Right lobe of liver (tissue), 6 donors: ENCODE measurements around the gene DLK2. TPM values are rescaled to one million over a fixed set of nuclear protein-coding genes. Genes with fewer than 3 reads are reported as not detected.
"Not testable (repeated sequence)": the region's sequence is repeated elsewhere in the genome, so short reads cannot be mapped to it uniquely, and the experiment has no call there.

Source experiments
- ATAC-seq, 4 donors: fragments of 200-7000 bp; cut with Tn5 transposase; one replicate each; pipeline ENCODE4 v1.9.1; 2020; ENCODE audit warnings: mild to moderate bottlenecking in 4 of 4, moderate library complexity in 4 of 4
- DNase-seq, 3 donors: peaks; one replicate each; pipeline ENCODE4 v3.0.0-alpha.2; 2020
- H3K27ac ChIP-seq, 3 donors: fragments of 200-600 bp; one replicate each; pipeline ENCODE4 v1.8.0; 2022
- H3K27me3 ChIP-seq, 2 donors: fragments of 200-600 bp; one replicate each; pipeline ENCODE4 v1.8.0; 2022
- H3K36me3 ChIP-seq, 4 donors: fragments of 200-600 bp; sonication (generic) in 1 of 4; one replicate each; pipeline versions ENCODE4 v1.5.1 to v1.8.0; 2017 to 2022; ENCODE audit warnings: control low read depth in 1 of 4
- H3K4me1 ChIP-seq, 4 donors: fragments of 200-600 bp; sonication (generic) in 1 of 4; one replicate each; pipeline versions ENCODE4 v1.5.1 to v1.8.0; 2017 to 2022; ENCODE audit warnings: control low read depth in 1 of 4
- H3K4me3 ChIP-seq, 3 donors: fragments of 200-600 bp; one replicate each; pipeline ENCODE4 v1.8.0; 2022
- H3K9me3 ChIP-seq, 4 donors: fragments of 200-600 bp; sonication (generic) in 1 of 4; one replicate each; pipeline versions ENCODE4 v1.5.1 to v1.8.0; 2017 to 2022; ENCODE audit warnings: control low read depth in 1 of 4
- POLR2A ChIP-seq: fragments of 450-650 bp; IDR thresholded peaks from one replicate; pipeline ENCODE4 v1.6.1; 2017; ENCODE audit warnings: antibody characterized with exemption, mild to moderate bottlenecking
- WGBS: methylation state at CpG from one replicate; pipeline ENCODE4 v1.1.6; 2018; ENCODE audit warnings: low coverage, low lambda C conversion rate; ENCODE audit not compliant: insufficient coverage; ENCODE audit errors: missing lambda C conversion rate; 5-methylcytosine and 5-hydroxymethylcytosine counted together
- intact Hi-C, 2 donors: fragments of 100-400 bp; cut with DNase I; formaldehyde crosslinking; loops; one replicate each; pipeline versions ENCODE4 v1.11.2 to v1.14.1; 2022
- total RNA-seq, 6 experiments: library from RNA; depleted of rRNA in 2 of 6; stranded (reverse); fragments of >200 nt in 2 of 6; fragmentation: NEBNext Ultra II Directional in 3 of 6; extraction: Animal tissue kit (Norgen Biotek cat#: 25700) in 3 of 6; gene quantifications; one replicate each; pipeline versions ENCODE4 v1.1.0 to v1.2.4, GENCODE V29; 2016 to 2023
- TF ChIP-seq, protein P1 (sequence below), 4 donors: fragments of 200-600 bp in 3 of 4; fragments of 450-650 bp in 1 of 4; IDR thresholded peaks; one replicate each; pipeline versions ENCODE4 v1.5.1 to v1.8.0; 2016 to 2022; ENCODE audit warnings: antibody characterized with exemption in 4 of 4, mild to moderate bottlenecking in 2 of 4
- donor health status: DM: no; HTN: yes; CAD: no.
- donor health status: DM: no; HTN: no; CAD: no.
- donor health status: DM: no; HTN: no; CAD: no.
- donor health status: DM: no; HTN: yes; CAD: no.
- donor health status: DM: no; HTN: yes; CAD: no.

Gene DLK2
- total RNA-seq, 6 experiments from 2014 or later: 0.13 TPM; not detected in 5

DNA sequence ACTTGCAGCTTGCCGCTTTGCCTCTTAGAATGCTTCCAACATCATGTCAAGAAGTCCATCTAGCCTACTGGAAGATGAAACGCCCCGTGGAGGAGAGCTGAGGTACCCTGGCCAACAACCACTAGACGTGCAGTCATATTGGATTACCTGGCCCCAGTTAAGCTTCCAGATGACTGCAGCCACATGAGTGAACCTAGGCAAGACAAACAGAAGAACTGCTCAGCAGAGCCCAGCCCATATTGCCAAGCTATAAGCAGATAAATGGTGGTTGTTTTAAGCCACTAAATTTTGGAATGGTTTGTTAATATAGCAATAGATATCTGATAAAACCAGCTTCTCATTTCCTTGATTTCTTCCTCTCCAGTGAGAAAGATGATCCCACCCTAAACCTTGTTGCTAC, 4.7 kb upstream of the DLK2 start:
- DNase-seq (no peak), ATAC-seq (no peak)
- Histone ChIP-seq H3K4me3 (no peak overlapping the region), H3K27ac (no peak overlapping the region), H3K27me3 (peaks cover 0 to 4% of the 10 kb centered on the region in 2 donors), H3K4me1 (peaks cover 0 to 9% (median 0%) of the 10 kb centered on the region in 4 donors), H3K36me3 (no peaks in the 10 kb centered on the region), H3K9me3 (no peaks in the 10 kb centered on the region)
- intact Hi-C loops: no loop called here
- 66% methylated on average over 4 of the region's 4 CpGs for WGBS
- TF ChIP-seq, protein P1, sequence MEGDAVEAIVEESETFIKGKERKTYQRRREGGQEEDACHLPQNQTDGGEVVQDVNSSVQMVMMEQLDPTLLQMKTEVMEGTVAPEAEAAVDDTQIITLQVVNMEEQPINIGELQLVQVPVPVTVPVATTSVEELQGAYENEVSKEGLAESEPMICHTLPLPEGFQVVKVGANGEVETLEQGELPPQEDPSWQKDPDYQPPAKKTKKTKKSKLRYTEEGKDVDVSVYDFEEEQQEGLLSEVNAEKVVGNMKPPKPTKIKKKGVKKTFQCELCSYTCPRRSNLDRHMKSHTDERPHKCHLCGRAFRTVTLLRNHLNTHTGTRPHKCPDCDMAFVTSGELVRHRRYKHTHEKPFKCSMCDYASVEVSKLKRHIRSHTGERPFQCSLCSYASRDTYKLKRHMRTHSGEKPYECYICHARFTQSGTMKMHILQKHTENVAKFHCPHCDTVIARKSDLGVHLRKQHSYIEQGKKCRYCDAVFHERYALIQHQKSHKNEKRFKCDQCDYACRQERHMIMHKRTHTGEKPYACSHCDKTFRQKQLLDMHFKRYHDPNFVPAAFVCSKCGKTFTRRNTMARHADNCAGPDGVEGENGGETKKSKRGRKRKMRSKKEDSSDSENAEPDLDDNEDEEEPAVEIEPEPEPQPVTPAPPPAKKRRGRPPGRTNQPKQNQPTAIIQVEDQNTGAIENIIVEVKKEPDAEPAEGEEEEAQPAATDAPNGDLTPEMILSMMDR (IDR thresholded peaks at IDR 0.05): no peak
- no peak for TF ChIP-seq POLR2A

DNA sequence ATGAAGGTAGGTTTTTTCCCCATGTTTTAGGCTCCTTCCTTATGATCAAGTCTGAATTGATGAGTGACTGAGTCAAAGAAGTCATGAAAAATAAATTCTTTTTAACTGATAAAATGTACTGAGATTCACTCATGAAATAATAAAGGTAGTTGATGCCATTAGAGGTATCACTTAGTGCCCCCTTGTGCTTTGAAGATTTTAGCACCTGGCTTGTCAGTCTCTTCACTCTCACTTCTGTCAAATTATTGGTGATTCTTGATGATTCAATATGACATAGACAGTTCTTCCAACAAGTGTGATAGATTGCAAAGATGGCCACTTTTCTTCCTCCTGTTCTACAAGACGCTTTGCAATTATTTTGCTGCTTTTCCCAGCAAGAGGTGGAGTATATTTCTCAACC, 4.2 kb upstream of the DLK2 start:
- DNase-seq (no peak), ATAC-seq (no peak)
- no peak overlapping the region for H3K4me3 ChIP-seq
- H3K4me1 ChIP-seq: peaks cover 0 to 13% (median 0%) of the 10 kb centered on the region in 4 donors
- WGBS: 69% methylated on average over 1 of the region's 1 CpG
- H3K27ac ChIP-seq: no peak overlapping the region
- H3K36me3 ChIP-seq: no peaks in the 10 kb centered on the region
- TF ChIP-seq POLR2A: no peak
- TF ChIP-seq, protein P1 (IDR thresholded peaks at IDR 0.05): no peak
- intact Hi-C loops: no loop called here
- no peaks in the 10 kb centered on the region for H3K9me3 ChIP-seq
- peaks cover 0 to 4% of the 10 kb centered on the region in 2 donors for H3K27me3 ChIP-seq

DNA sequence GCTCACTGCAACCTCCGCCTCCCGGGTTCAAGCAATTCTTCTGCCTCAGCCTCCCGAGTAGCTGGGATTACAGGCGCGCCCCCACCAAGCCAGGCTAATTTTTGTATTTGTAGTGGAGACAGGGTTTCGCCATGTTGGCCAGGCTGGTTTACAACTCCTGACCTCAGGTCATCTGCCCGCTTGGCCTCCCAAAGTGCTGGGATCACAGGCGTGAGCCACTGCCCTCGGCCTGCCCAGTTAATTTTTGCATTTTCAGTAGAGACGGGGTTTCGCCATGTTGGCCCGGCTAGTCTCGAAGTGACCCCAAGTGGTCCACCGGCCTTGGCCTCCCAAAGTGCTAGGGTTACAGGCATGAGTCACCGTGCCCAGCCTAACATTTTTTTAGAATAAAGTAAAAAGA, 2.8 kb upstream of the DLK2 start:
- not testable (repeated sequence) for H3K27me3 ChIP-seq

DNA sequence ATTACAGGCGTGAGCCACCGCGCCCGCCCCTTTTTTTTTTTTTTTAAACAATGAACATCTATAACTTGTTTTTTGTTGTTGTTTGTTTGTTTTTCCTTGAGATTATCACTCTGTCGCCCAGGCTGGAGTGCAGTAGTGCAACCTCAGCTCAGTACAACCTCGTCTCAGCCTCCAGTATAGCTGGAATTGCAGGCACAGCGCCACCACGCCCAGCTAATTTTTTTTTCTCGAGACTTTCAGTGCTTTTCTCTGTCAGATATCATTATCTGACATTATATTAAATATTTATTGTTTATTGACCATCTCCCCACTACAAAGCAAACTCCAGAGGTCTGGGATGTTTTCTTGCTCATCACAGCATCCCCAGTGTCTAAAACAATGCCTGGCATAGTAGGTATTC, 2.3 kb upstream of the DLK2 start:
- 58% methylated on average over 9 of the region's 9 CpGs for WGBS
- TF ChIP-seq POLR2A: no peak
- TF ChIP-seq, protein P1 (IDR thresholded peaks at IDR 0.05): no peak
- no peak for DNase-seq

More for the DNA sequence above, 2.8 kb upstream of the DLK2 start:
- H3K4me3 ChIP-seq, ATAC-seq, intact Hi-C loops, H3K27ac ChIP-seq, H3K9me3 ChIP-seq, H3K36me3 ChIP-seq, DNase-seq: not testable (repeated sequence)
- WGBS: 79% methylated on average over 13 of the region's 15 CpGs
- H3K4me1 ChIP-seq: peaks cover 0 to 13% (median 0%) of the 10 kb centered on the region in 4 donors

DNA sequence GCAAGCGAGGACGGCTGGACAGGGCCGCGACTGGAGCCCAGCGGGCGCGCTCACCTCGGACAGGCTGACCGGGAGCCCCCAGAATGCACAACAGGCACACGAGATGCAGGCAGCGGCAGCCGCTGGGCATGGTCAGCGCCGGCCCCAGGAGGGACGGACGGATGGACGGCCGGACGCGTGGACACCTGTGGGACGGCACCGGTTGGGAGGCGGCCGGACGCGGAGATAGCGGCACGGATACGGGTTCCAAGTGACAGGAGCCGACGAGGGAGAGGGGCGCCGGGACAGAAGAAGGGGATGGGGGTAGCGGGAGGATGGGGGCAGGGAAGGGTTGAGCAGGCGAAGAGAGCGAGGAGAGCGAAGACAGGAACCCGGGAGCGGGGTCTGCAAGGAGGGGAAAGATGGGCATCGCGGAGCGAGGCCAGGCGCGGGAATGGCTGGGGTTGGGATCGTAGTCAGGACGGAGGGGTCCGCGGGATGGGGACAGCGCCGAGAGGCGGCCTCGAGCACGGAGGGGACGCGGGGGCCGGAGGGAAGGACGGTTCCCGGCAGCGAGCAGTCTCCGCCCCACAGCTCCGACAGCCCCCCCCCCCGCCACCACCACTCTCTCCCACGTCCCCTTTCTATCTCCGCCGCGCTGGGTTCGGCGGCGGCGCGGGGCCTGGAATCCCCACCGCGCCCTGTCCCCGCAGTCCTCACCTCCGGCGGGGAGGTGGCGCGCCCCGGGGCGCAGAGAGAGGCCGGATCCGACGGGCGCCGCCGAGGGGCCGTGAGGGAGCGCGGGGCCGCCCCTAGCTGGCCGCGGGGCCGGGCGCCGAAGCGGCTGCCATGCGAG, 435 bp downstream of the DLK2 start:
- peak; percentile 88 to 91 (median 89) for DNase-seq
- Histone ChIP-seq H3K27me3 (peaks cover 0 to 4% of the 10 kb centered on the region in 2 donors), H3K4me3 (peak overlapping the region; percentile 33 to 44 (median 39)), H3K4me1 (peaks cover 0 to 13% (median 0%) of the 10 kb centered on the region in 4 donors), H3K36me3 (peaks cover 0 to 8% (median 1%) of the 10 kb centered on the region in 4 donors), H3K27ac (no peak overlapping the region), H3K9me3 (no peaks in the 10 kb centered on the region)
- intact Hi-C loops: loop anchor here (5.0 kb wide), 1 partner anchor 52 kb away; no protein-coding TSS in a partner anchor
- peak; percentile 48 to 97 (median 78) for ATAC-seq
- 2% methylated on average over 29 of the region's 97 CpGs for WGBS
- no peak for TF ChIP-seq POLR2A
- TF ChIP-seq, protein P1 (IDR thresholded peaks at IDR 0.05): no peak

More for the DNA sequence above, 2.3 kb upstream of the DLK2 start:
- peaks cover 0 to 4% of the 10 kb centered on the region in 2 donors for H3K27me3 ChIP-seq
- no peaks in the 10 kb centered on the region for H3K36me3 ChIP-seq
- no peak for ATAC-seq
- no peak overlapping the region for H3K4me3 ChIP-seq
- peaks cover 0 to 13% (median 0%) of the 10 kb centered on the region in 4 donors for H3K4me1 ChIP-seq
- H3K9me3 ChIP-seq: no peaks in the 10 kb centered on the region
- intact Hi-C loops: no loop called here
- no peak overlapping the region for H3K27ac ChIP-seq
